Measurements from ENCODE around the gene PPP1R12B. TPM values are rescaled to one million over a fixed set of nuclear protein-coding genes. Genes with fewer than 3 reads are reported as not detected.

PPP1R12B gene
- 10 to 100 TPM; 21.9 to 24.2 TPM for total RNA-seq

- CTCF ChIA-PET = interaction anchor here (0.8 to 3.3 kb wide), 3 partner anchors 210 to 371 kb away, joined by 3 to 13 read pairs (median 5); no protein-coding TSS in a partner anchor
- no peaks in the 10 kb centered on the region for H3K36me3 Mint-ChIP-seq (ENCODE audit: low read depth)
- peak; percentile 99 for ATAC-seq
- DNase-seq = peak; percentile 98
- POLR2A ChIA-PET = interaction anchor here (0.6 to 1.0 kb wide), 3 partner anchors 42 to 186 kb away, joined by 3 to 4 read pairs (median 3); no protein-coding TSS in a partner anchor
- H3K27ac Mint-ChIP-seq = peak within 1 kb of the TSS; percentile 94
- peak within 1 kb of the TSS; percentile 80 for H3K4me3 Mint-ChIP-seq
- peaks cover 24% of the 10 kb centered on the region for H3K4me1 Mint-ChIP-seq (ENCODE audit: low read depth)
- no peaks in the 10 kb centered on the region for H3K27me3 Mint-ChIP-seq (ENCODE audit: low read depth)
- H3K9me3 Mint-ChIP-seq (ENCODE audit: insufficient read depth) = no peaks in the 10 kb centered on the region
Observed at GRCh38 chr1:202348509-202349205, at the start of gene PPP1R12B. PPP1R12B (plus strand) TSS chr1:202348699; CDS start chr1:202348852, 153 bp downstream.

GRCh38 chr1:202302166-202302565 is 46.3 kb upstream of the PPP1R12B start:
- Mint-ChIP-seq H3K9me3 (ENCODE audit: insufficient read depth) (no peaks in the 10 kb centered on the region), H3K4me3 (no peak overlapping the region), H3K36me3 (ENCODE audit: low read depth) (no peaks in the 10 kb centered on the region), H3K27me3 (ENCODE audit: low read depth) (peaks cover 2% of the 10 kb centered on the region), H3K4me1 (ENCODE audit: low read depth) (peaks cover under 1% of the 10 kb centered on the region), H3K27ac (no peak overlapping the region)
- ChIA-PET CTCF (interaction anchor here (1.0 to 1.1 kb wide), 2 partner anchors 11 to 13 kb away, joined by 3 to 6 read pairs; no protein-coding TSS in a partner anchor), POLR2A (no interaction called here)
- ATAC-seq = no peak
- no peak for DNase-seq

- H3K27ac Mint-ChIP-seq = no peak overlapping the region
- ChIA-PET CTCF (interaction anchor here (0.9 to 2.3 kb wide), 2 partner anchors 111 to 119 kb away, joined by 3 to 9 read pairs; partner anchors contain the start of gene LGR6), POLR2A (no interaction called here)
- H3K9me3 Mint-ChIP-seq (ENCODE audit: insufficient read depth) = no peaks in the 10 kb centered on the region
- no peaks in the 10 kb centered on the region for H3K4me1 Mint-ChIP-seq (ENCODE audit: low read depth)
- H3K27me3 Mint-ChIP-seq (ENCODE audit: low read depth) = peaks cover 2% of the 10 kb centered on the region
- no peak overlapping the region for H3K4me3 Mint-ChIP-seq
- no peaks in the 10 kb centered on the region for H3K36me3 Mint-ChIP-seq (ENCODE audit: low read depth)
- ATAC-seq (no peak), DNase-seq (no peak)
Observed at GRCh38 chr1:202304375-202304774, 44.1 kb upstream of the PPP1R12B start.

- no peak overlapping the region for H3K4me3 Mint-ChIP-seq
- ATAC-seq (no peak), DNase-seq (no peak)
- no peaks in the 10 kb centered on the region for H3K27me3 Mint-ChIP-seq (ENCODE audit: low read depth)
- H3K27ac Mint-ChIP-seq = no peak overlapping the region
- CTCF ChIA-PET = interaction anchor here (2.0 to 2.3 kb wide), 2 partner anchors 112 to 113 kb away, joined by 7 to 9 read pairs; partner anchors contain the start of gene LGR6
- H3K4me1 Mint-ChIP-seq (ENCODE audit: low read depth) = no peaks in the 10 kb centered on the region
- POLR2A ChIA-PET = no interaction called here
- no peaks in the 10 kb centered on the region for H3K9me3 Mint-ChIP-seq (ENCODE audit: insufficient read depth)
- no peaks in the 10 kb centered on the region for H3K36me3 Mint-ChIP-seq (ENCODE audit: low read depth)
Observed at GRCh38 chr1:202305168-202305567, 43.3 kb upstream of the PPP1R12B start.

GRCh38 chr1:202306535-202307345 is 41.8 kb upstream of the PPP1R12B start:
- CTCF ChIA-PET = interaction anchor here (1.1 to 2.2 kb wide), 7 partner anchors 9 to 120 kb away, joined by 3 to 10 read pairs (median 4); partner anchors contain the start of gene UBE2T
- no peak overlapping the region for H3K4me3 Mint-ChIP-seq
- ATAC-seq = no peak
- no peak overlapping the region for H3K27ac Mint-ChIP-seq
- no peaks in the 10 kb centered on the region for H3K9me3 Mint-ChIP-seq (ENCODE audit: insufficient read depth)
- POLR2A ChIA-PET = interaction anchor here (0.6 kb wide), 1 partner anchor 42 kb away, joined by 3 read pairs; no protein-coding TSS in a partner anchor
- DNase-seq = no peak
- peaks cover 2% of the 10 kb centered on the region for H3K4me1 Mint-ChIP-seq (ENCODE audit: low read depth)
- H3K36me3 Mint-ChIP-seq (ENCODE audit: low read depth) = no peaks in the 10 kb centered on the region
- peaks cover 6% of the 10 kb centered on the region for H3K27me3 Mint-ChIP-seq (ENCODE audit: low read depth)

- POLR2A ChIA-PET = no interaction called here
- peaks cover 18% of the 10 kb centered on the region for H3K27me3 Mint-ChIP-seq (ENCODE audit: low read depth)
- no peaks in the 10 kb centered on the region for H3K9me3 Mint-ChIP-seq (ENCODE audit: insufficient read depth)
- no peaks in the 10 kb centered on the region for H3K36me3 Mint-ChIP-seq (ENCODE audit: low read depth)
- no peak overlapping the region for H3K27ac Mint-ChIP-seq
- peaks cover 7% of the 10 kb centered on the region for H3K4me1 Mint-ChIP-seq (ENCODE audit: low read depth)
- no peak overlapping the region for H3K4me3 Mint-ChIP-seq
- CTCF ChIA-PET = no interaction called here
- DNase-seq = no peak
- ATAC-seq = no peak
Observed at GRCh38 chr1:202310071-202310725, 38.3 kb upstream of the PPP1R12B start.

GRCh38 chr1:202310746-202311145 is 37.8 kb upstream of the PPP1R12B start:
- no peak overlapping the region for H3K4me3 Mint-ChIP-seq
- DNase-seq = no peak
- POLR2A ChIA-PET = no interaction called here
- H3K36me3 Mint-ChIP-seq (ENCODE audit: low read depth) = no peaks in the 10 kb centered on the region
- CTCF ChIA-PET = no interaction called here
- ATAC-seq = no peak
- peaks cover 20% of the 10 kb centered on the region for H3K27me3 Mint-ChIP-seq (ENCODE audit: low read depth)
- no peaks in the 10 kb centered on the region for H3K9me3 Mint-ChIP-seq (ENCODE audit: insufficient read depth)
- H3K27ac Mint-ChIP-seq = no peak overlapping the region
- peaks cover 7% of the 10 kb centered on the region for H3K4me1 Mint-ChIP-seq (ENCODE audit: low read depth)

GRCh38 chr1:202311875-202312635 is 36.4 kb upstream of the PPP1R12B start:
- ChIA-PET CTCF (interaction anchor here (1.1 to 1.3 kb wide), 2 partner anchors 119 to 157 kb away, joined by 3 read pairs; no protein-coding TSS in a partner anchor), POLR2A (no interaction called here)
- Mint-ChIP-seq H3K27me3 (ENCODE audit: low read depth) (peaks cover 22% of the 10 kb centered on the region), H3K4me3 (no peak overlapping the region), H3K9me3 (ENCODE audit: insufficient read depth) (no peaks in the 10 kb centered on the region), H3K36me3 (ENCODE audit: low read depth) (no peaks in the 10 kb centered on the region), H3K4me1 (ENCODE audit: low read depth) (peaks cover 7% of the 10 kb centered on the region), H3K27ac (no peak overlapping the region)
- ATAC-seq (no peak), DNase-seq (no peak)

GRCh38 chr1:202315576-202316168 is 32.8 kb upstream of the PPP1R12B start:
- Mint-ChIP-seq H3K36me3 (ENCODE audit: low read depth) (no peaks in the 10 kb centered on the region), H3K27ac (no peak overlapping the region), H3K27me3 (ENCODE audit: low read depth) (peaks cover 21% of the 10 kb centered on the region), H3K9me3 (ENCODE audit: insufficient read depth) (no peaks in the 10 kb centered on the region), H3K4me3 (no peak overlapping the region), H3K4me1 (ENCODE audit: low read depth) (peaks cover 14% of the 10 kb centered on the region)
- ATAC-seq (peak; percentile 89), DNase-seq (peak; percentile 85)
- ChIA-PET CTCF (interaction anchor here (0.8 to 5.0 kb wide), 18 partner anchors 9 to 161 kb away, joined by 3 to 40 read pairs (median 5); partner anchors contain the start of gene LGR6), POLR2A (no interaction called here)

- peaks cover 14% of the 10 kb centered on the region for H3K4me1 Mint-ChIP-seq (ENCODE audit: low read depth)
- DNase-seq (no peak), ATAC-seq (no peak)
- ChIA-PET POLR2A (no interaction called here), CTCF (interaction anchor here (0.8 to 5.0 kb wide), 21 partner anchors 10 to 162 kb away, joined by 3 to 40 read pairs (median 5); partner anchors contain the start of gene LGR6)
- no peak overlapping the region for H3K27ac Mint-ChIP-seq
- H3K27me3 Mint-ChIP-seq (ENCODE audit: low read depth) = peaks cover 18% of the 10 kb centered on the region
- no peaks in the 10 kb centered on the region for H3K9me3 Mint-ChIP-seq (ENCODE audit: insufficient read depth)
- no peaks in the 10 kb centered on the region for H3K36me3 Mint-ChIP-seq (ENCODE audit: low read depth)
- no peak overlapping the region for H3K4me3 Mint-ChIP-seq
Observed at GRCh38 chr1:202316186-202316585, 32.3 kb upstream of the PPP1R12B start.

Data from activated CD8-positive, alpha-beta T cell treated with anti-CD3 and anti-CD28 coated beads, Interleukin-2, amount 10 ng/mL, durations not matched to agents 7 days and 5 days (primary cell).